HG02571 (cell line): ENCODE measurements around the gene PRPF6.

Experiments
- ATAC-seq: cut with Tn5 transposase; IDR thresholded peaks from one replicate; pipeline ENCODE4 v1.9.1; 2021; ENCODE audit warnings: mild to moderate bottlenecking, moderate library complexity; ENCODE audit not compliant: unreplicated experiment

The PRPF6 gene

DNA sequence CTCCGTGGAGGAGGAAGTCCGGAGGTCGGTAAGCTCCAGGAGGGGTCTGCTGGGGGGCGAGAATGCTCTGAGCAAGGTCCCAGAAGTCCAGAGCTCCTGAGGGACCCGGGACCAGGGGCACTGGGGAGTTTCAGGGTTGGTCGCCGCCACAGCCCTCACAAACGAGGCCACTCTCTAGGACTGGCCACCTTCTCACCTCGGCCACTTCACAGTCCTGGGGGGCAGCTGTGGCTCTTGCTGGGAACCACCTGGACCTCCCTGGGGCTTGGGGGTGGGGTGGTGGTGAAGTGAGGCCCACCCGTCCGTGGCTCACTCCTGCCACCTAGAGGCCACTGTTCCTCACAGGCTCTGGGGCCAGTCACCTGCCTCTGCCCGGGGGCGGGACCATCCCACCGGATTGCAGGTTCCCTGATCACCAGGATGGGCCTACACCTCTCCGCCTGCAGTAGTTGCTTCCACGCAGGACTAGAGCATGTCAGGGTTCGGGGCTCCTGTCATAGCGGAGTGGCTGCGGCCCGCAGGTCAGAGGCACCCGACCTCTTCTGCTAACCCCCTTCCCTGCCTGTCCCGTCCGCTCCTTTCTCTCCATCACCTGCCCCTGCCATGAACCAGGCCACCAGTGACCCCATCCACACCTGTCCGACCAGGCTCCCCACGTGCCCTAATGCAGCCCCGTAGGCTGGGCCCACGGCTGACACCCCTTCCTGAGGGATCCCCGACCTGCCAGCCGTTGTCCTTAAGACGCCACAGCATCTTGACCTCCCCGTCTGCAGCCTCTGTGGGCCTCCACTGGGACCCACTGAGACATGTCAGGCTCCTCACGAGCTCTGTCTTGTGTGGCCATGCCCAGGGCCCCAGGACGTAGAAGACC is 76.9 kb downstream of the PRPF6 start:
- no peak for ATAC-seq

GRCh38 chr20:64058536-64058935 is 77.6 kb downstream of the PRPF6 start:
- no peak for ATAC-seq

DNA sequence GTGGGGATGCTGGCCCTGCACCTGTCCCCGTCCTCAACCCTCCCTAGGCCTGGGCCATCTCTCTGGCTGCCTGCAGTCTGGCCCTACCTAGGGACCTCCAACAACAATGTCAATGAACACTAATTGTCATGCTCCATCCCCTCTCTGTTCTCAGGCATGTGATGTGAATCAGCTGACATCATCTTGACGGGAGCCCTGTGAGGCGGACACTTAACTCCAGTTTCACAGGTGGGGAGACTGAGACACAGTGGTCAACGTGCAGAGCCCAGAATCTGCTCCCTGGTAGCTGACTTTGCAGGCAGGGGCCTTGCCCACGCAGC is 81.3 kb downstream of the PRPF6 start:
- no peak for ATAC-seq

- ATAC-seq: peak; percentile 69
Observed at GRCh38 chr20:64062596-64063388, 81.9 kb downstream of the PRPF6 start, which contains the start of gene TCEA2. TCEA2 (plus strand) TSS chr20:64063198; CDS start chr20:64063313, 115 bp downstream.

- no peak for ATAC-seq
Observed at GRCh38 chr20:64063389-64064144, 82.6 kb downstream of the PRPF6 start.

- no peak for ATAC-seq
Observed at GRCh38 chr20:64064145-64064698, 83.3 kb downstream of the PRPF6 start.

GRCh38 chr20:64065062-64065973 is 84.4 kb downstream of the PRPF6 start:
- ATAC-seq: no peak

DNA sequence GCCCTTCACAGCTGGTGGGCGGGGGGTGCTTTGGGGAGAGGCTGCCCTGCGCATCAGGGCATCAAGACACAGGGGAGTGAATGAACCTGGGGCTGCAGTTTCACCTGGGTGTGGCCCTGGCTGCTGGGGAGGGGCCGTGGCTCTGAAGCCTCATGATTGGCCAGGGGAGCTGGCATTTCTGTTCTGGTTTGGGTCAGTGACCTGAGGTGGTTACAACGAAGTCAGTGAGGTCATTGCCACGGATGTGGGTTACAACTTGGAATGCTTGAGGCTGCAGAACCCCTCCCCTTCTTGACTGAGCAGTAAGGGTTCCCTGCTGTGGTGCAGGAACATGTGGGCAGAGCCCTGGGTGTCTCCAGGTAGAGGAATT is 85.0 kb downstream of the PRPF6 start:
- no peak for ATAC-seq

DNA sequence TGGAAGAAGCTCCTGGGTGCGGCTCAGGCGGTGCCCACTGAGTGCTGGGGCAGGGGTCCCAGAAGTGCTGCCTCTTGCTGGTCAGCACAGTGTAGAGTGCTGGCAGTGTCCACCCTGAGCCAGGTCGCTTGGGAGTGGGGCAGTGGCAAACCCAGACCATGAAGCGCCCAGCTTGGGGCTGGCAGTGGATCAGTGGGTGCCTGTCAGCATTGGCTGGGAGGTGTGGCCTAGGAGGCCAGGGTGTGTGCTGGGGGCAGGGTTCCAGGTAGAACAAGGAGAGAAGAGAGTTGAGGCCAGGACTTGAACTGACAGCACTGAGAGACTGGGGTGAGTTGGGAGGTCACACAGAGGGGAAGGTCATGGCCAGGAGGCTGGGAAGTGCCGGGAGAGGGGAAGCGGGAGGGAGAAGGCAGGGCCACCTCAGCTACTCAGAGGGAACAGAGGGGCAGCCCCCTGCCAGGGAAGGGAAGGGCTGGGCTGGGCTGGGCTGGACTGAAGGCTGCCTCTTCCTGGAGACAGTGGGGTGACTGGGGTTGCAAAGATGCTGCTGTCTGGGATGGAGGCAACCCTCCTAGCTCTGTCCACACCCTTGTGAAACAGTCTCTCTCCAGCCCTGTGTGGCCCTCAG is 86.2 kb downstream of the PRPF6 start:
- no peak for ATAC-seq

DNA sequence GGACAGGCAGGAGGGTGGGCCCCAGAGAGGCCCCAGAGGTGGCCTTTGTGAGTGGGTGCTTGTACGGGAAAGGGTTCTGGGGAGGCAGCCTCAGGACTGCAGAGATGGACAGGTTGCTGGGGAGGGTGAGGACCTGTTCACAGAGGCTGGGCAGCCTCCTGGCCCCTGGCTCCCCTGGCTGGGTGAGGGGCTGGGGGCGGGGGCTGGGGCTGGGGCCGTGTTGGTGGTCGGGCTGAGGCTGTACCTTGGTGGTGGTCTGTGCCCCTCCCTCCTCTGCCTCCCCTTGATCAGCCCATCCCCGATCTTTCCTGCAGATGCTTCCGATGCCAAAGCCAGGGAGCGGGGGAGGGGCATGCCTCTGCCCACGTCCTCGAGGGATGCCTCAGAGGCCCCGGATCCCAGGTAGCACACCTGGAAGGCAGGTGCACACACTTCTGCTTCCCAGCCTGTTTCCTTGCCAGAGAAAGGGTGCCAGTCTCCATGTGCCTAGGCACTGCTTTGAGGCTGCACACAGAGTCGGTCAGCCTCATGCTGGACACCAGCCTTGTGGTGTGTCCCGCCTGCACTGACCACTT is 86.9 kb downstream of the PRPF6 start:
- no peak for ATAC-seq

DNA sequence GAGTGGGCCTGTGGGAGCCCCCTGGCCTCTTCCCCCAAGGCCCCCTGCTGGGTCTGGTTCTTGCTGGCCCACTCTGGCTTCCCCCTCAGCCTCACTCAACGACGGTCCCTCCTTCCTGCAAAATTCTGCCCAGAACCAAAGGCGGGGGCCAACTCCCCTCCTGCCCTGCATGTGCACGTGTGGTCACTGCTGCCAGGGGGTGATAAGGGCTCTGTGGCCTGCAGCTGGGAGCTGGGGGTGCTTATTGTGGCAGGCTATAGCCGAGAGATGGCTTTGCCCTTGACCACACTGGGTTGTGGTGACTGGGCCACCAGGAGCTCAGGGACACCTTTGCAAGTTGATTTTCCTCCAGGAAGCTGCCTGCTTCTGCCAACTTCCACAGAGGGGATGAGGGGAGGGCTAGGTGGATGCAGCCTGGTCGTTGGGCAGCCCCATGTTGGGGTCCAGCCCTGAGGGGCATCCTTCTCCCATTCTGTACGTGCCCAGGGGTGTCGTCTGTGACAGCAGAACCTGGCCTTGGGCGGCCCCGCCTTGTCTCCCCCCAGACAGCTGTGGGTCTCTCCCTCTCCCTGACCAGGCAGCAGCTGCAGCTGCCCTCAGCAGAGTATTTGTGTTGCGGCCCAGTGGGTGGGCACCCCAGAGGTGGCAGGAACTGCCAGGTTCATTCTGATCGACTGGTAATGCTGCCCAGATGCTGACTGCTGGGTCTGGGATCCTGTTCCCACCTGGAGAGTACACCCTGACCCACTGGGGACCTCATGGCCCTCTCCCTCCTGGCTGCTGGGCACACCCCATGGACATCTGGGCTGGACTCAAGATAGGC is 87.7 kb downstream of the PRPF6 start:
- no peak for ATAC-seq

DNA sequence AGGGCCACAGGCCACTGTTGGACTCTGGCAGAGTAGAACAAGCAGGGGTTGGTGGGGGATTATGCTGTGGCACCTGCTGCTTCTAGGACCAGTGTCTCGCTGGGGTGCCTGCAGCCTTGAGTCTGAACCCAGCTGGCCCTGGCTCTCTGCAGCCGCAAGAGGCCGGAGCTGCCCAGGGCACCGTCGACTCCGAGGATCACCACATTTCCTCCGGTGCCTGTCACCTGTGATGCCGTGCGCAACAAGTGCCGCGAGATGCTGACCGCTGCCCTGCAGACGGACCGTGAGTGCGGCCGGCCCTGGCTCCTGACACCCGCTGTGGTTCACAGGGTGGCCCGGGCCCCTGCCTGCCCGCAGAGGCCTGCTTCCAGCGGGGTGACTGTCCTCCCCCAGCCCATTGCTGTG is 88.3 kb downstream of the PRPF6 start:
- no peak for ATAC-seq

- no peak for ATAC-seq
Observed at GRCh38 chr20:64069614-64070243, 88.8 kb downstream of the PRPF6 start.

GRCh38 chr20:64070244-64070993 is 89.5 kb downstream of the PRPF6 start:
- ATAC-seq: no peak

GRCh38 chr20:64071341-64072332 is 90.7 kb downstream of the PRPF6 start:
- ATAC-seq: no peak

DNA sequence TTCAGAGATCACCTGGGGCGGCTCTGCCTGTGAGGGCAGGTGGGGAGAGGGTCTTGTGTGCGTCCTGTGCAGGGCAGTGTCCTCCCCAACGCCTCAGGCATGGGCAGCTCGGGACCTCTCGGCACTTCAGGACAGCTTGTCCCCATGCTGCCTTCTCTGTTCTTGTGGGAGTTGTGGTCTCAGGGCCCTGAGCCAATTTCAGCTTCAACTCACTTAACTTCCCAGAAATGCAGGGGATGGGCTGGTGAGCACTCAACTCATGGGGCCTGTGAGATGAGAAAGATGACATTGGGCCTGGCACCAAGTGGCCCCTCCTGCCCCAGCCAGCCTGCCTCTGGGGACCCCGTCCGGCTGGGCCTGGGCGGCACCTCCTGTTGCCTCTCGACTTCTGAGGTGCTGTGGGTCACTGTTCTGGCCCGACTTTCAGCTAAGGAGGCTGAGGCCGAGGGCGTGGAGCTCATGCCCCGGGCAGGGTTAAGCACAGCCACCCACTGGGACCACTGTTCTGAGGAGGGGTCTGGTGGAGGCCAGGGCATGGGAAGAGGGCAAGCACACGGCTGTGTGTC is 91.6 kb downstream of the PRPF6 start:
- ATAC-seq: no peak
